OCI-LY1 (cell line): ENCODE results near the gene KCNIP3.

Source experiments
- EZH2 ChIP-seq: fragments of 200-600 bp; sonication (generic), shearing (Covaris generic); IDR thresholded peaks from 2 replicates; pipeline ENCODE4 v1.8.0; 2017; ENCODE audit warnings: borderline replicate concordance, mixed run types, mild to moderate bottlenecking, antibody characterized with exemption, low read length, moderate library complexity, mixed read lengths
- TF ChIP-seq, protein P1 (sequence below): fragments of 200-600 bp; sonication (generic), shearing (Covaris generic); IDR thresholded peaks from 2 replicates; pipeline ENCODE4 v1.5.1; 2017; ENCODE audit warnings: mild to moderate bottlenecking, antibody characterized with exemption, low read length, moderate library complexity, mixed read lengths

DNA sequence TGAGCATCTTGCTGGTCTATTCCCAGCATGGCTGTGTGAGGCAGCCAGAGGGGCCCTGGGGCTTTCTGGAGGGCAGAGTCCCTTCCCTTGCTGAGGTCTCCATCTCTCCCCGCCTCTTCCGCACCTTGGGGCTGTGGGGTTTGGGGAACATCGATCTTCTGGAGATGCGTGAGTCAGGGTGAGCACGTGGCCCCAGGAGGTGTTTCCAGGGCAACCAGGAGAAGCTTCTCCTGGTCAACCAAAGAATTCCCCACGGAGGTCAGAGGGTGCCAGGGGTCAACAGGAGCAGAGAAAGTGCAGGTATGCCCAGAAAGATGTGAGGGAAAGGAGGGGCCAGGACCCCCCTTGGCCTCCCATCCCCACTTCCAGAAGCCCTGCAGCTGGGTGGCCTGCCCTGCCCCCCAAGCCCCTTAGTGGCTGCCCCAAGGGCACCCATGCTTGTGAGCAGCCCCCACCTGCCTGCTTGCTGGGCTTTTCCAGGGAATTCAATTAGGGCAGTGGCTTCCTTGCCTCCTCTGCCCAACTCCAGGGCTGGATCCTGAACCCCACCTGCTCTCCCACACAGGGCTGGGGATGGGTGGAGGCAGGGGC, 25.7 kb upstream of the KCNIP3 start:
- TF ChIP-seq, protein P1, sequence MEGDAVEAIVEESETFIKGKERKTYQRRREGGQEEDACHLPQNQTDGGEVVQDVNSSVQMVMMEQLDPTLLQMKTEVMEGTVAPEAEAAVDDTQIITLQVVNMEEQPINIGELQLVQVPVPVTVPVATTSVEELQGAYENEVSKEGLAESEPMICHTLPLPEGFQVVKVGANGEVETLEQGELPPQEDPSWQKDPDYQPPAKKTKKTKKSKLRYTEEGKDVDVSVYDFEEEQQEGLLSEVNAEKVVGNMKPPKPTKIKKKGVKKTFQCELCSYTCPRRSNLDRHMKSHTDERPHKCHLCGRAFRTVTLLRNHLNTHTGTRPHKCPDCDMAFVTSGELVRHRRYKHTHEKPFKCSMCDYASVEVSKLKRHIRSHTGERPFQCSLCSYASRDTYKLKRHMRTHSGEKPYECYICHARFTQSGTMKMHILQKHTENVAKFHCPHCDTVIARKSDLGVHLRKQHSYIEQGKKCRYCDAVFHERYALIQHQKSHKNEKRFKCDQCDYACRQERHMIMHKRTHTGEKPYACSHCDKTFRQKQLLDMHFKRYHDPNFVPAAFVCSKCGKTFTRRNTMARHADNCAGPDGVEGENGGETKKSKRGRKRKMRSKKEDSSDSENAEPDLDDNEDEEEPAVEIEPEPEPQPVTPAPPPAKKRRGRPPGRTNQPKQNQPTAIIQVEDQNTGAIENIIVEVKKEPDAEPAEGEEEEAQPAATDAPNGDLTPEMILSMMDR, result no peak
- TF ChIP-seq EZH2, result no peak
